ENCODE measurements around the gene SPATA32.

DNA sequence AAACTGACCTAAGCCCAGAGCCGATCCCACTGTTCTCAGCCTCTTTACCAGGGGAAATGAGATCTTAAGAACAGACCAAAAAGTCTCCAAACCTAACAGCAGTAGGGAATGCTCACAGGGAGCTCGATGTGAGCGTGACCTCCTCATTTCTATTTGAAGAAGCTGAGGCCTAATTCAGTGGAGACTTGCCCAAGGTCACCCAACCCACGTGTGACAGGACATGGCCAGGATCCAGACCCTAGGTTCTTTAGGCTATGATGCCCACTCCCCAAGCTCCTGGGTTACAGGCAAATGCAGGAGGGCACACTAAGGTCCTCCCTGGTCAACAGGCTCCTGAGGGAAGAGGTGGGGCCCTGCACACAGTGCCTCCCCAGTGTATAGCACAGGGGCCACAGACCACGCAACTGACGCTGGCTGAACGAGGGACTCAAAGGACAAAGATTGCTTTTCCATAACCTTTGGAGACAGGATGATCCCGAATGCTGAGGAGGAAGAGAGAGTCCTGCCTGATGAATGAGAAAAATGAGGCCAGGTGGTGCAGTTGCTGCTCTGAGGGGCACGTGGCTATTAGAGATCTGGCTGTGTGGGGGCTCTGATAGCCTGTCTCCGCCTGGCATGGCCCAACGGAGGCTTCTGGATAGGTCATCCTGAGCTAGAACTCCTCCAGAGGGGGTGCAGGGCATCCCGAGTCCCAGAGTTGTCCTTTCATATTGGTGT, 31.0 kb upstream of the SPATA32 start:
- no peak for TF ChIP-seq GATA1 (IDR thresholded peaks at IDR 0.05; ENCODE audit: low read depth, low read length)
- no peak for TF ChIP-seq POLR2A (IDR thresholded peaks at IDR 0.05; ENCODE audit: low read length)

All from erythroblast (primary cell).